OCI-LY7 (cell line): ENCODE measurements around the gene PHF12. TPM values are rescaled to one million over a fixed set of nuclear protein-coding genes. Genes with fewer than 3 reads are reported as not detected.

Source experiments
- BruUV-seq: library from RNA; stranded (reverse); fragments of 400-500 nt; replicated peaks from 2 replicates; lab custom pipeline; 2021; lab: Mats Ljungman, UMichigan
- CTCF ChIA-PET: fragments of 300-600 bp; sonication (Branson Sonifier 250); formaldehyde crosslinking; loops from one replicate; lab custom pipeline; 2022; ENCODE audit warnings: antibody characterized with exemption; ENCODE audit not compliant: unreplicated experiment; lab: Charles Lee
- POLR2A ChIA-PET: fragments of 300-600 bp; sonication (Branson Sonifier 250); formaldehyde crosslinking; loops from one replicate; lab custom pipeline; 2022; ENCODE audit warnings: antibody characterized with exemption; lab: Charles Lee
- DNase-seq: peaks from one replicate; pipeline ENCODE4 v3.0.0-alpha.2; 2015; ENCODE audit warnings: low spot score
- H2AFZ ChIP-seq: fragments of 200-600 bp; sonication (generic), shearing (Covaris generic); 2 replicates; pipeline ENCODE4 v1.6.1; 2014; ENCODE audit warnings: mild to moderate bottlenecking, antibody characterized with exemption, low read length, moderate library complexity
- H3K27ac ChIP-seq: fragments of 200-600 bp; sonication (generic); 2 replicates; pipeline ENCODE4 v1.5.1; 2014; ENCODE audit warnings: mixed run types, low read depth, mild to moderate bottlenecking, moderate library complexity, low read length, inconsistent platforms; ENCODE audit not compliant: poor library complexity, severe bottlenecking
- H3K36me3 ChIP-seq: fragments of 200-600 bp; sonication (generic); 2 replicates; pipeline ENCODE4 v1.6.1; 2014; ENCODE audit warnings: mild to moderate bottlenecking, antibody characterized with exemption, low read length, moderate library complexity, mixed read lengths; ENCODE audit not compliant: insufficient read depth
- H3K4me1 ChIP-seq: fragments of 200-600 bp; sonication (generic); 2 replicates; pipeline ENCODE4 v1.5.1; 2014; ENCODE audit warnings: mild to moderate bottlenecking, low read length; ENCODE audit not compliant: insufficient read depth, poor library complexity, severe bottlenecking
- H3K4me2 ChIP-seq: fragments of 200-600 bp; sonication (generic); 2 replicates; pipeline ENCODE4 v1.6.1; 2014; ENCODE audit warnings: mild to moderate bottlenecking, low read length
- H3K4me3 ChIP-seq: fragments of 200-600 bp; sonication (generic); 2 replicates; pipeline ENCODE4 v1.5.1; 2014; ENCODE audit warnings: mild to moderate bottlenecking, low read depth, low read length; ENCODE audit not compliant: poor library complexity, severe bottlenecking
- H3K79me2 ChIP-seq: fragments of 200-600 bp; sonication (generic); 2 replicates; pipeline ENCODE4 v1.6.1; 2016; ENCODE audit warnings: low read depth, mild to moderate bottlenecking, low read length, moderate library complexity, mixed read lengths; ENCODE audit not compliant: insufficient read depth
- H3K9me2 ChIP-seq: fragments of 200-600 bp; sonication (generic); 2 replicates; pipeline ENCODE4 v1.6.1; 2016; ENCODE audit warnings: mild to moderate bottlenecking, low read length, mixed read lengths; ENCODE audit not compliant: insufficient read depth
- H3K9me3 ChIP-seq: fragments of 200-600 bp; sonication (generic); 2 replicates; pipeline ENCODE4 v1.6.1; 2014; ENCODE audit warnings: mild to moderate bottlenecking, mixed run types, low read length, mixed read lengths
- H4K20me1 ChIP-seq: fragments of 200-600 bp; sonication (generic); 2 replicates; pipeline ENCODE4 v1.6.1; 2014; ENCODE audit warnings: mild to moderate bottlenecking, antibody characterized with exemption, low read length, moderate library complexity, mixed read lengths; ENCODE audit not compliant: insufficient read depth
- EZH2phosphoT487 ChIP-seq: fragments of 200-600 bp; sonication (generic); IDR thresholded peaks from 2 replicates; pipeline ENCODE4 v1.6.1; 2018; ENCODE audit warnings: low read depth, borderline replicate concordance, mild to moderate bottlenecking, mixed run types, antibody characterized with exemption, low read length, moderate library complexity, mixed read lengths
- intact Hi-C: fragments of 100-400 bp; cut with micrococcal nuclease; formaldehyde crosslinking; loops from one replicate; pipeline ENCODE4 v1.10.0; 2022; ENCODE audit not compliant: unreplicated experiment
- total RNA-seq, 2 experiments: library from RNA; depleted of rRNA in 1 of 2; stranded (reverse); fragments of >200 nt in 1 of 2; shearing (Covaris generic) in 1 of 2; gene quantifications; 2 replicates each; pipeline ENCODE4 v1.2.3, GENCODE V29; 2014 to 2022
- TF ChIP-seq, protein P1 (sequence below): fragments of 200-600 bp; sonication (generic); conservative IDR thresholded peaks from 2 replicates; pipeline ENCODE4 v1.5.1; 2014; ENCODE audit warnings: mild to moderate bottlenecking, antibody characterized with exemption, low read length, moderate library complexity, mixed read lengths

The PHF12 gene
- total RNA-seq, 2 experiments from 2014 or later: 40.6 to 62.5 TPM

DNA sequence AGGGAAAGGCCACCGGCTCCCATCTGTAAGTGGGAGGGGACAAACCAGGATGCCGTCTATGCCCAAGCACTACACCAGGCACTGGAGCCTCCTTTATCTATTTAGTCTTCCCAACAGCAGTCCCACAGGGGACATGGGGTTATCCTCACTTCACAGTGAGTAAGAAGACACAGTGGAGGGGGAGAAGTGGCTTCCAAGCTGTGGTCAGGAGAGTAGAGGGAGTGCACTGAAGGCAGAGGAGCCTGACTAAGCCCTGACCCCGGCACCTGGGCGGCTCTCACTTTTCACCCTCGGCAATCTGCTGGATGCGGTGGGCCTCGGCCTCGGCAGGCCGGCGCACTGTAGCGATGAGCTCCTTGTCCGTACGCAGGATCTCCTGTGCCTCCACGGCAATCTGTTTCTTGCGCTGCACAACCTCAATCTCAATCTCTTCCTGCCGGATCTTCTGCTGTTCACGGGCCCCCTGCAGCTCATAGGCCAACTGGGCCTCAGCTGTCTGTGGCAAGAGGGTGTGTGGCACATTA lies 69.7 kb downstream of the PHF12 start:
- POLR2A ChIA-PET: no interaction called here
- BruUV-seq: no TSS peak
- no peaks in the 10 kb centered on the region for H4K20me1 ChIP-seq

DNA sequence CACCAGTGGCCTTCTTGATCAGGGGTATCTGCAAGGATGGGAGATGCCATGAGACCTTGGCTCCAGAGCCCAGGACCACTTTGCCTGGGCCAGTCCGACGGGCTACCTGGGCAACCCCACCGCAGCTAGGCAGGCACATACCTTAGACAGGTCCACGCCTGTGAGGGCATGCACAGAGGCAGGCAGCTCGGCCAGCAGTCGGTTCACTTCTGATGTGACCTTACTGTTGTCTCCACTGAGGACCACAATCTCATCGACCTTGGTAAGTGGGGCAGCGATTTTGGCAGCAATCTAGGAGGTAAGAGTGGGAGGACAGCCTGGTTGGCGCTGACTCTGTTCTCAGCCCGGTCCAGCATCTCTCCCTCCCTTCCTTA lies 70.8 kb downstream of the PHF12 start:
- H3K79me2 ChIP-seq: no peaks in the 10 kb centered on the region
- POLR2A ChIA-PET: no interaction called here
- no peak for TF ChIP-seq EZH2phosphoT487
- TF ChIP-seq, protein P1, sequence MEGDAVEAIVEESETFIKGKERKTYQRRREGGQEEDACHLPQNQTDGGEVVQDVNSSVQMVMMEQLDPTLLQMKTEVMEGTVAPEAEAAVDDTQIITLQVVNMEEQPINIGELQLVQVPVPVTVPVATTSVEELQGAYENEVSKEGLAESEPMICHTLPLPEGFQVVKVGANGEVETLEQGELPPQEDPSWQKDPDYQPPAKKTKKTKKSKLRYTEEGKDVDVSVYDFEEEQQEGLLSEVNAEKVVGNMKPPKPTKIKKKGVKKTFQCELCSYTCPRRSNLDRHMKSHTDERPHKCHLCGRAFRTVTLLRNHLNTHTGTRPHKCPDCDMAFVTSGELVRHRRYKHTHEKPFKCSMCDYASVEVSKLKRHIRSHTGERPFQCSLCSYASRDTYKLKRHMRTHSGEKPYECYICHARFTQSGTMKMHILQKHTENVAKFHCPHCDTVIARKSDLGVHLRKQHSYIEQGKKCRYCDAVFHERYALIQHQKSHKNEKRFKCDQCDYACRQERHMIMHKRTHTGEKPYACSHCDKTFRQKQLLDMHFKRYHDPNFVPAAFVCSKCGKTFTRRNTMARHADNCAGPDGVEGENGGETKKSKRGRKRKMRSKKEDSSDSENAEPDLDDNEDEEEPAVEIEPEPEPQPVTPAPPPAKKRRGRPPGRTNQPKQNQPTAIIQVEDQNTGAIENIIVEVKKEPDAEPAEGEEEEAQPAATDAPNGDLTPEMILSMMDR: no peak
- H3K4me2 ChIP-seq: no peak overlapping the region
- no peaks in the 10 kb centered on the region for H3K4me1 ChIP-seq
- H3K9me2 ChIP-seq: no peaks in the 10 kb centered on the region
- H3K9me3 ChIP-seq: no peaks in the 10 kb centered on the region
- no peak overlapping the region for H2AFZ ChIP-seq
- peaks cover 53% of the 10 kb centered on the region for H3K36me3 ChIP-seq
- CTCF ChIA-PET: no interaction called here
- H3K27ac ChIP-seq: no peak overlapping the region
- DNase-seq: no peak
- H4K20me1 ChIP-seq: no peaks in the 10 kb centered on the region
- no TSS peak for BruUV-seq
- intact Hi-C loops: no loop called here
- no peak overlapping the region for H3K4me3 ChIP-seq

More for the DNA sequence above, 69.7 kb downstream of the PHF12 start:
- no peak for DNase-seq
- H3K79me2 ChIP-seq: no peaks in the 10 kb centered on the region
- no peaks in the 10 kb centered on the region for H3K9me2 ChIP-seq
- no peak overlapping the region for H3K4me3 ChIP-seq
- H3K27ac ChIP-seq: no peak overlapping the region
- peaks cover 57% of the 10 kb centered on the region for H3K36me3 ChIP-seq
- H3K4me1 ChIP-seq: no peaks in the 10 kb centered on the region
- no peaks in the 10 kb centered on the region for H3K9me3 ChIP-seq
- TF ChIP-seq, protein P1: no peak
- no peak for TF ChIP-seq EZH2phosphoT487
- no peak overlapping the region for H3K4me2 ChIP-seq
- CTCF ChIA-PET: no interaction called here
- H2AFZ ChIP-seq: no peak overlapping the region
- intact Hi-C loops: no loop called here

DNA sequence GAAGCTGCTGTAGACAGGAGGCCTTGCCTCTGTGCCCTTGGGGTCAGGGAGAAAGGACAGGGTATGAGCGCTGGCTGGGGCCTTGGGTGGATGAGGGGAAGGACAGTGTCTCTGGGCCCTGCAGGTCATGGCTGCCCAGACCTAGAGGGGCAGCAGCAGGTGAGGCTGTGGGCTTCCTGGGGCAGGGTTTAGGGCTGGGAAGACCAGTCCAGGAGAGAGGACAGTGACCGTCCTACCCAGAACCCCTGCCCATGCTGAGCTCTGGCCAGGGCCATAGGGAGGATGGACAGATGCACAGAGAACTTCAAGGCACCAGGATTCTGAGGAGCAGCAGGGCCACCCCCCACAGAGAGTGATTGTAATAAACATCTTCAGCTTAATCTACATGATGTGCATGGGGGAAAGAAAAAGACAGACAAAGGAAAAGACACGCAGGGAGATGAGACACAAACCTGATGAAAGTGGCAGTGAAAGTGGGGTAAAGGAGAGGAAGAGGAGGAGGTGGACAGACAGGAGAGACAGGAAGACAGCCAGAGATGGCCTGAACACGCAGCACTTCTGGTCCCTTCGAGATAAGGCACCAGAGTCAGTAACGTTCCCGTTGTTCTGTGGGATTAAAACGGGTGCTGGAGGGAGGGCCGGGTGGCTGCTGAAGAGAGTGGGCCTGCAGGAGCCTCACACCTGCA lies 71.3 kb downstream of the PHF12 start:
- intact Hi-C loops: loop anchor here (1.0 kb wide), 1 partner anchor 117 kb away; no protein-coding TSS in a partner anchor
- no peak overlapping the region for H2AFZ ChIP-seq
- H3K27ac ChIP-seq: no peak overlapping the region
- DNase-seq: no peak
- CTCF ChIA-PET: interaction anchor here (0.6 kb wide), 1 partner anchor 9 kb away, joined by 3 read pairs; no protein-coding TSS in a partner anchor
- H3K9me3 ChIP-seq: no peaks in the 10 kb centered on the region
- TF ChIP-seq, protein P1: no peak
- no peak for TF ChIP-seq EZH2phosphoT487
- H3K36me3 ChIP-seq: peaks cover 52% of the 10 kb centered on the region
- H3K4me2 ChIP-seq: no peak overlapping the region
- no peak overlapping the region for H3K4me3 ChIP-seq
- no peaks in the 10 kb centered on the region for H3K79me2 ChIP-seq
- H3K4me1 ChIP-seq: no peaks in the 10 kb centered on the region
- no TSS peak for BruUV-seq
- H3K9me2 ChIP-seq: no peaks in the 10 kb centered on the region
- POLR2A ChIA-PET: interaction anchor here (0.7 to 1.0 kb wide), 2 partner anchors 53 to 116 kb away, joined by 3 to 4 read pairs; no protein-coding TSS in a partner anchor
- no peaks in the 10 kb centered on the region for H4K20me1 ChIP-seq
